OCI-LY3 (cell line): Measurements from ENCODE around the gene MFRP.

Source experiments
- CTCF ChIP-seq: fragments of 200-600, 300-600 bp; sonication (generic); IDR thresholded peaks from 2 replicates; pipeline ENCODE4 v1.5.1; 2014; ENCODE audit warnings: antibody characterized with exemption, low read length, low read depth
- EZH2phosphoT487 ChIP-seq: fragments of 200-600 bp; shearing (Covaris generic); IDR thresholded peaks from 2 replicates; pipeline ENCODE4 v1.6.1; 2018; ENCODE audit warnings: antibody characterized with exemption, mixed run types, low read depth

- TF ChIP-seq CTCF (no peak), EZH2phosphoT487 (no peak)
Observed at GRCh38 chr11:119297938-119298337, 48.6 kb downstream of the MFRP start.
